ENCODE data around the gene DYRK4. TPM values are rescaled to one million over a fixed set of nuclear protein-coding genes. Genes with fewer than 3 reads are reported as not detected.

DYRK4 gene
- total and polyA plus RNA-seq, 2 of the 13 experiments (the other 11 are each of a cell fraction or from before 2014, with no cell fraction given): 29.4 to 40.2 TPM

- TF ChIP-seq HNRNPH1 (optimal IDR thresholded peaks at IDR 0.05; ENCODE audit: low read depth, low read length) (no peak), ATF7-NPFF (CRISPR knock-in tag; IDR thresholded peaks at IDR 0.05; ENCODE audit: low read depth) (no peak), LRRFIP1 (CRISPR knock-in tag; conservative IDR thresholded peaks at IDR 0.05) (no peak), ZNF44 (CRISPR knock-in tag; IDR thresholded peaks at IDR 0.05) (no peak), PRDM15 (CRISPR knock-in tag; IDR thresholded peaks at IDR 0.05) (no peak), ZNF281 (CRISPR knock-in tag; IDR thresholded peaks at IDR 0.05; ENCODE audit: borderline replicate concordance) (peak; percentile 11; the same call in 1 of the 2 replicates), PTBP1 (IDR thresholded peaks at IDR 0.05; ENCODE audit: low read depth, low read length, poor library complexity, severe bottlenecking) (no peak), CENPBD1 (CRISPR knock-in tag; IDR thresholded peaks at IDR 0.05; ENCODE audit: borderline replicate concordance, low read depth) (no peak), PHF5A (CRISPR knock-in tag; IDR thresholded peaks at IDR 0.05; ENCODE audit: low read depth, unreplicated experiment) (no peak), ZNF407 (CRISPR knock-in tag; IDR thresholded peaks at IDR 0.05; ENCODE audit: not compliant biosample characterization) (no peak)
Observed at GRCh38 chr12:4604684-4605193, 42.7 kb downstream of the DYRK4 start (continued).
